Eye (tissue), 1 donor: ENCODE results near the gene NFKB1.
"Not testable (repeated sequence)": the region's sequence is repeated elsewhere in the genome, so short reads cannot be mapped to it uniquely, and the experiment has no call there.

ENCODE experiments used
- DNase-seq: peaks from one replicate; pipeline ENCODE4 v3.0.0-alpha.2; 2015

NFKB1 gene

DNA sequence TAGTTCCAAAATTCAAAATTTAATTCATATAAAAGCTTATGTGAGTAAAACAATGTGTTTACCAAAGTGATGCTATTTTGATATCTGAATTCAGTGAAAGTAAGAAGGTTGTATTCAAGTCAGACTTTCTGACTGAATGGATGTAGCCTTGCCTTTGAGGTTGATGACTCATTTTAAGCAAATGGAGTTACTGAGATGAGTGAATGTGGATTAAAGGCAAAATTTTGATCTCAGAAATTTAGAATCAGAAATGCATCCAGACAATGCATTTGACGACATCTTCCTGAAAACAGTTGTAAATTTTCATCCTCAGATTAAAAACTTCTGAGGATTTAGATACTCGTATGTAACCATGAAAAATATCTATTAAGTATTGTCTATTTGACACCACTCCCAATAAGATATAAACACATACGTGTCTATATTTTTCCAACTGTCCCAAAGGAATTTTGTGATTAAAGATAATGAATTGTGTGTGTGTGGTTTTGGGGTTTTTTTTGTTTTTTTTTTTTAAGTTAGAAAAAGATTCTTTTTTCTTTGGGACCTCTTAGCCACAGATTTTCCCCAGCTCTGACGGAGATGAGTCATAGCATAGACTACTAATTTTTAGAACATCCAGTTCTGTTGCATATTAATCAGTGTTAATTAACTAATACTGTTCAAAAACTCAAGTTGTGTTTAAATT lies 34.4 kb downstream of the NFKB1 start:
- no peak for DNase-seq

DNA sequence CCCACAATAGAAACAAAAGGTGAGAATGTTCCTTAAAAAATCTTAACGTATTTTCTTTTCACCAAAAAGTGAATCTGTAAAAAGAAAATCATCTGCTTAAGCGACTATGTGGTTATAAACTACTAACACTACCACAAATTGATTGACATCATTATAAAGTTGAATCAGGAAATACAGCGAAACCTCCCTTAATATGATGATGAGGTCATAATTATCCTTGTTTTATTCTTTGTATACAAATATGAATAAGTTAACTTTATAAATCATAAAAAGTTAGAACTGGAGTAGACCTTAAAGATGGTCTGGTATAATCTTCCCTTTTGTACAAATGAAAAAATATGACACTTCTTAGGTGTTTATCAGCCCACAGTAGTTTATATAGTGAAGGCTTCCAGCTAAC lies 35.6 kb downstream of the NFKB1 start:
- DNase-seq = no peak

DNA sequence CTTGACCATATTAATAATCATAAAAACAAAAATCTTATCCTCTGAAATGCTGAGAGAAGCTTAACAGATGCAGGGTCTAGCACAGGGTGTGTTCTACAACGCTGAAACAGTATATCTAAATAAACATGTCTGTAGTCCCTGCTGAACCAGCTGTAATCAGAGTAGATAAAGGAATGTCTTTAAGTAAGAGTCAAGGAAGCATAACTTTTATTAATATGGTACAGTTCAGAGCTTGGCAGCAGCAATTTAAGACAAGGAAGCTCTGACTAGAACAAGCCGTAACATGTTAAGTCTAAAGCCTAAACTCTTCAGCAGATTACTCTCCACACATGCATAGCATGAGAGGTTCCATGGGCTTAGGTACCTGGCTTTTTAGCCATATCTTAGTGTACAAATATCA lies 36.1 kb downstream of the NFKB1 start:
- no peak for DNase-seq

DNA sequence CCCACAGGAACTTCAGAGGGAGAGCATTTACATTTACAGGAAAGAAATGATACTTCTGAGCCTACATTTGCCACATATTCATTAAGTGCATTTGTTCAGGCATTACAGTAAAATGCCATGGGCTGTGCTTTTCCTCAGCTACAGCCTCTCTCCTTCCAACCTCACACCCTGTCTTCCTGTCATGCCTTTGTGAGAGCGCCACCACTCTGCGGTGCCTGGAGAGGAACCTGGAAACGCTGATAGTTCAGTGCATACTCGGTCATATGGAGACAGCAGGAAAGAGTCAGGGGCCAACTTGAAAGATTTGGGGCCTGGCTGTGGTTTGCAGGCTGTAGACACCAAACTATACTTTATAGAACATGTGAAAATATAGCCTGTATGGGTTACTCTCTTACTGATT lies 40.5 kb downstream of the NFKB1 start:
- DNase-seq = no peak

DNA sequence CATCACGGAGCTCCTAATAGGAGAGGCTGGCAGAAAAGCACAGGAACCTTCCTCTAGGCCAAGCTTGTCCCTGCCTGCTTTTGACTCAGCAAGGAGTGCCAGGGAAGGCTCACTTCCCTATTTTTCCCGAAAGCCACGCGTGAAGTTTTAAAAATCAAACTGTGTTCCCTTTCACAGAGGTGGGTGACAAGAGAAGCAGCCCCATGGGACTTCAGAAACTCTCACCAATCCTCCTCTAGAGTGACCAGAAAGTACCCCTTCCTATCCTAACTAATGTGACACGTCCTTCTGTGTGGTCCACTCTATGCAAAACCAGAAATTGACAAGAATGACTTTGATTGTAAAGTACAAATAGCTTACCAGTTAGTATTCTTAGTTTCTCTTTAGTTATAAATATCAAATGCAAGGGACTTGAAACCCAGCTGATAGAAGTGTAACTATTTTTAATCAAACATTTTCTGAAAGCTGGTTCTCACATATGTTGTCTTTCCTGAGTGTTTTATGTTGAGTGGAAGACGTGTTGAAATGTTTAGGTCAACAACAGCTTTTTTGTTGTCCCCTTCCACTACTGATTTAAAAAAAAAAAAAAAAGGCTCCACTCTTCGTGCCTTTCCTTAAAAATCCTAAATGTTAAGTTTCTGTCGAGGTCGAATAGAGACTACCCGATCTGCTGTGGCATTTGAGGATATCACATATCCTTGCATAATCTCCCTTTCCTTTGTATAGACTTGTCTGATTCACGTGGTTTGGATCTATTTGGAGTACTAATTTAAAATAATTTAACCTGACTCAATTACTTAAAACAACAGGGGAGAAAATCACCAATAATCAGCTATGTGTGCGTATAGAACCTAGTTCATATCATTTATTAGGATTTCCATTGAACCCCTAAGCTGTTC lies 42.1 kb downstream of the NFKB1 start:
- no peak for DNase-seq

DNA sequence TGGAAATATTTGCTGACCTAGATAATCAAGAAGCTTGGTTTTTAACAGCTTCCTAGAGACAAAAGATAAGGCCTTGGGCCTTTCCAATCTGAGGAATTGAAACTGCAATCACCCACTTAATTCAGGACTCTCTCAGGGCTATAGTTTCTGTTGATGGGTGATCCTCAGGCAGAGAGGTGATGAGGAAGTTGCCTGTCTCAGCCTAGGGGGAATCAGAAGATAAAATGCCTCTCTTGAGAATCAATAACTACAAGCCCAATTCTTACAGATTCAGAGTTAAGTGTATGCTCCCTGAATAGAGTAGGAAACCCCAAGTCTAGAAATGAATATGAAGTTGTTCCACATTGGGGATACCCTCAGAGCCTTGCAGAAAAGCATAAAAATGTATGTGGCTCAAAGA lies 45.5 kb downstream of the NFKB1 start:
- DNase-seq = no peak

DNA sequence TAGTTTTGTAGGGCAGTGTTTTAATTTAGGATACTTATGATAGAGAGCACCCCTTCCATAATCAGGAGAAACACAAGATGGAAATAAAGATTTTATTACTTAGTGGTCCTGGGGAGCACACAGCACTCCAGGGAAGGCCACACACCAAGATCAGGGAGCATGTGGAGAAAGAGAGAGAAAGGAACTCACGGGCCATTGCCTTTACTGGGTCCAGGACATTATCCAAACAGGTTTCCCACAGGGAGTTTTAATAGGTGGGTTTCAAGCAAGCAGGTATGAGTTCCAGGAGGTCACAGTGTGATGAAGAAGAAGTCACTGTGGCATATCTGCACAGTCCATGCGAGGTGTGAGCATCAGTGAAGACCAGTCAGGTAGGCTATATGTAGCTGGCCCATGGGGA lies 46.8 kb downstream of the NFKB1 start:
- no peak for DNase-seq

DNA sequence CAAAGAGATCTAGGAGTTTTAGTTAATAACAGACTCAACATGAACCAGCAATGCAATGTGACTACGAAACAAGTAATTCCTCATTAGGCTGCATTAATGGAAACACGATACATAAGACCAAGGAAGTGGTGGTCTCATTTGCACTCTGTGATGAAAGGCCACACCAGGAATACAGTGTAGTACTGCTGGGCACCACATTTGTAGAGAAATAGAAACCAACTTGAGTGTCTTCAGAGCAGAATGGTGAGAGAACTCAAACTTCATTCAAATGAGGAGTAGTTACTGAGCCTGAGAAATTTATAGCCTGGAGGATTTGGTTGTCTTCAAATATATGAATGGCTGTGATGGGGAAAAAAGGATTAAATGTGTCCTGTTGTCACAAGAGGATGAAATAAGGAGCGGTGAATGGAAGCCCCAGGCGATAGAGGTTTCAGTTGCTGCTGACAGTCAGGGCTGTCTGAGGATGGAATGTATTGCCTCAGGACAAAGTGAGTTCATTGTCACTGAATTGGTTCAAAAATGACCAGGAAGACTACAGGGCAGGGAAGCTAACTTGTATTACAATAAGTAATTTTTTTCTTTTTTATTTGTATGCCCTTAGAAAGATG lies 50.9 kb downstream of the NFKB1 start:
- DNase-seq = peak; percentile 16

DNA sequence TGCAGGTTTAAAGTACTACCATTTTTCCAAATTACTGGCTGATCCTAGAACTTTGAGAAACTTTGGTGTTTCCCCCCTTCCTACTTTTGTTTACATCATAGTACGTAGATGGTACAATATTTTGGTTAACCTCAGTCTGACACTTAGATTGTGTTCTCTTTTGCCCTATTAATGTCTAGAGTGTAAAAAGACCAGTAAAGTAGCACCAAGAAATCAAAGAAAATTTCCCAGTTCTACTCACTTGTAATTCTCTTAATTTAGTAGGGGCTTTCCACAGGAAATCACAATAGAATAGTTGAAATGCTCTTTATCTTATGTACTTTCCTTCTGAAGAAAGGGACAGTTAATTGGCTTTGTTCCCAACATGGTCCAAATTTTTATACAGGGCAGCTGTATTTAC lies 51.6 kb downstream of the NFKB1 start:
- DNase-seq = no peak

DNA sequence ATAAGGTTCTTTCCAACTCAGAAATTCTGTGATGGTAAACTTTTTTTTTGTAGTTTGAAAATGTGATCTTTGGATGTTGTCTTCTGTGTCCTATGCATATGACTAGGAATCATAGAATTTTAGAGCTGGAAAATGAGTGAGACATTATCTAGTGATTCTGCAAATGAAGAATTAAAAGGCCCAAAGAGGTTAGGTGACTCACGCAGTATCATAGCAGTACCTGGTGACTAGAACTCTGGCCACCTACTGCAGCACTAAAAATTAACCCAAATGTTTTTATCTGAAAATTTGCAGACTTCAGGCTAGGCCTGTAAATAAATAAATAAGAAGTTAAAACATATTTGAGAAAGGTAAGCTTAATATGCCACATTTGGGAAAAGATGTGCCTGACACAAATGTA lies 52.8 kb downstream of the NFKB1 start:
- no peak for DNase-seq

DNA sequence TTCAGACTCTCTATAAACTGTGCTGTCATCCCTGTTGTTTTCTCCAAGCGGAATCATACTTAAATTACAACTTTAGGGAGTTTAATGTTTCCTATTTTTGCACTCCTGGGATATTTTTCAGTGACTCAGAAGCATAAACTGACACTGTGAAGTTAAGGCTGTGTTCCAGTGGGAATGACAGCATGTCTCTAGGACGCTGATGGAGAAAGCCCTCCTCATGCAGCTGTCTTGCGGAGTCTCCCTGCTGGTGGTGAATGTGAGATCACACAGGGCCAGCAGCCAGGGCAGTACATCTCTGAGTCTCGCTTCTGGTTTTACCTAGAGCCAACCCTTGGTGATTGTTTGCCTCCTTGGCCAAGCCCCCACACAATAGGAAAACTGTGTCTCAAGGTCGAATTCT lies 53.3 kb downstream of the NFKB1 start:
- DNase-seq = no peak

DNA sequence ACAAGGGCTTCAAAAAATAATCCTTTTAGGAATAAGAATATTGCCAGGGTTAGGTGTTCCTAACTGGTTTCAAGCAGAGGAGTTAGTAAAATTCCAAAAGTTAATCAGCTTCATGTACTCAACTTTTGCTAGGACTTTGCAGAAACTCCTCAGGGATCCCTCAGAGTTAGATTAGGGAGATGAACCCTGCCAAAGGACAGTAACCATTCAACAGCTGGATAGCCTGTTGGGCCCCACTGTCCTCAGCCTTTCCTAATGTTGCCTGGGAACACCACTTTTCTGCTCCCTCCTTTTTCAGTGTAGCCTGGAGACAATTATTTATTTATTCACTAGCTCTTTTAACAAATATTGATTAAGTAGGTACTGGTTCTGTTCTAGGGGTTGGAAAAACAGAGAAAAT lies 53.8 kb downstream of the NFKB1 start:
- no peak for DNase-seq

DNA sequence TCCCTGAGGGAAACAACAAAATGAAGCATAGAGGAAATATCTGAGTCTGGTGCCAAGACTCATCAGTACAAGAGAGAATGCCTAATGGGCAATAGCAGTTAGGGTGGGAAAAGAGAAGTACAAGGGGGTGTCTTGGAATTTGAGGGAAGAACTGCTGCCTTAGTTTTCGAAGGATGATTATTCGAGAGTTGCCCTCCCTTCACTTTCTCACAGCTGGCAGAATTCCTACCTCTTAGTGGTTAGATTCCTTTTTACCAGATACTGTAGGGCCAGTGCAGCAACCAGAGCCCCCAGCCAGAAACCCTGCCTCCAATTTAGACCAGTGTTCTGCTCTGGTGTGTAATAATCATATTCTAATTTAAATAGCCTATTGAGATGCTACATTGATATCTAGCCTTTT lies 56.5 kb downstream of the NFKB1 start:
- DNase-seq = no peak

DNA sequence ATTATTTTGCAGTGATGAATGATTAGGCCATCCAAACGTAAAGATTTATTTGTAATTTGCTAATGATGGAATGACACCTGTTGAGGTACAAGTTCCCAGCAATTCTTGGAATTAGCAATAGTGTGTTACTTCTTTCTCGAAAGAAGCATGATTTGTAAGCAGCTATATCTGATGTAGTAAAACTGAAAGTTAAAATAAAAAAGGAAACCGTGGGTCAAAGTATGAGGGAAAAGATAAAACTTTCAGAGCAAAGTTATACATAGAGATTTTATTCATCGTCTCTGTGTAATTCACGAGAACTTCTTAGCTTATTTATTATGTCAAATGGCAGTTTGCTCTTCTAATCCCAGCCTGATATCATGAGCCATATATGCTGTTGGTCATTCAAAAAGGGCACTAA lies 59.0 kb downstream of the NFKB1 start:
- no peak for DNase-seq

DNA sequence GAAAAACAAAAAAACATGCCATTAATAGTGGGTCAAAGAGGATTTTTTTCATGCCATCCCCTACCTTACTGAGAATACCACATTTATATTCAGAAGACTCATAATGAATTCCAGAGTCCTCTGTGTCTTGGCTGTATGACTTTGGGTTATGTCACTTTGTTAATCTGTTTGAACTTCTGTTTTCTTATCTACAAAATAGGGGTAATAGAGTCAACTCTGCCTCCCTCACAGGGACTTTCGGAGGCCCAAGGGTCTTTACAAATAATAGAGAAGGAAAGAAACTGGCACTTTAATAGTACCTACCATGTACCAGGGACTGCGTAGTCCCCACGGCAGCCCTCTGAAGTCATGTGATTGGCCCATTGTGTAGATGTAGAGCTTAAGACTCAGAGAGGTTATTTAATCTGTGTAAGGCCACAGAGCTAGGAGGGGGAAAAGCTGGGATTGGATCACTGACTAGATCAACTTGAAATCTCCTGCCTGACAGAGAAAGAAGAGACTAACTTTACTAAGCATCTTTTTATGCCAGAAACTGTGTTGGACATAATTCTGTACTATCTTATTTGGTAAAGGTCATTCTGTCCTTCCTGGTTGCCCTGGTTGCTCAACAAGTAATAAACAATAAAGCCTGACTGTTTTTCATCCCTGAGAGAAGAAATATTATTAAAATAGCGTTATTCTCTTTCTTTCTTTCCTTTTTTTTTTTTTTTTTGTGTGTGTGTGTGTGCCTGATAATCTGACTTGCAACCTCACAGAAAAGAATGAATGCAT lies 59.6 kb downstream of the NFKB1 start:
- no peak for DNase-seq

DNA sequence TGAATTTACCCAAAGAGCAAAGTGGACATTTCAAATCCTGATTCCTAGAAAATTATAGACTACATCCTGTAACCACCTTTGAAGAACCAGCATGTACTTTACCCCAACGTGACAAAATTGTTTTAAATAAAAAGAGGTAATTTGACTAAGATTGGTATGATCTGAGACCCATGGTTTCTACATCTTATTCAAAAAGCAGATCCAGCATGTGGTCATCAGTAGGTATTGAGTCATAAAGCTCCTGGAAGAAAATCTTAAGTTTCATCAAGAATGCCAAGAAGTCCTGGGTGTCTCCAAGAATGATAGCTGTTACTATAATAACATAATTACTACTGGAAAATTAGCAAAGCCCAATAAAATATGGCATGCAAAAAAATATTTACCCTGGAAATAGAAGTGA lies 61.8 kb downstream of the NFKB1 start:
- DNase-seq = no peak

DNA sequence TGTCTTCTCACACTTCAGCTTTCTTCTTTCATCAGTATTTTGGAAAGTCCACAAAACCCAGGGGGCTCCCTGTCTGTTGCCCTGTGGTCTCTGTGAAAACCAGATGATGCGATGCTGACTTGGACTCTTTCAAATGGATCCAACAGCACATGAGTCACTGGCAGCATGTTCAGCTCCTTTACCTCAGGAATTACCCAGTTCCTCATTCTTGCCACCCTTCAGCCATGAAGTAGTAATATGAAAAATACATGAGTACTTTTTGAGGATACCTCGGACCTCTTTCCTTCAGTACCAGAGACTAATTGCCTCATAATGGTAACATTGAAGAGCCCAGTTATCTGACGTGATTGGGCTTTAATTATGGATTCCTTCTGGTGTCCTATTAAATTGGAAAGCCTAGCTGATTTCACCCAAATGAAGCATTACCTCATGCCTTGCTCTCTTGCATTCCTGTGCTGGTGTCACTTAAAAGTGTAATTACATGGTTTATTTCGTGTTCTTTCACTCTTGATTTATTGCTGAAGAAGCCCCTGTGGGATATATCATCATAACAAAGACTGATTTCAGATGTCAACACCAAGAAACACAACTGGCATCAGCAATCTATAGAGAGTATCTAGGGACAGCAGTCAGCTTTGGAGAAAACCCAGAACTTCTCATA lies 63.4 kb downstream of the NFKB1 start:
- DNase-seq = no peak

DNA sequence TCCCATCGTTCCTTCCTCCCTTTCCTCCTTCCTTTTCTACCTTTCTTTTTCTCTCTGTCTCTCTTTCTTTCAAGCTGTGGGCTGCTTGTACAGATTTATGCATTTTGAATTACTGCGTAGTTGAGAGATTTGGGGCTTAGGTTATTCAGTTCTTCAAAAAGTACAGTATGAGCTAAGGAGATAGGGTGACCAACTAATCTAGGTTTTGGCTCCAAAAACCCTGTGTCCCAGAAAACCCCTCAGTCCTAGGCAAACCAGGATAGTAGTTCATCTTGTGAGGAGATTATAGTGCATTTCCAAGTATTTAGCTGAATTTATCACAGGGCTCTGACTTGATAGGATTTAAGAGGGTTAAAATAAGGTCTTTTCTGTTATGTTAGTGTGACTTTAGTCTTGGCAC lies 64.5 kb downstream of the NFKB1 start:
- no peak for DNase-seq

DNA sequence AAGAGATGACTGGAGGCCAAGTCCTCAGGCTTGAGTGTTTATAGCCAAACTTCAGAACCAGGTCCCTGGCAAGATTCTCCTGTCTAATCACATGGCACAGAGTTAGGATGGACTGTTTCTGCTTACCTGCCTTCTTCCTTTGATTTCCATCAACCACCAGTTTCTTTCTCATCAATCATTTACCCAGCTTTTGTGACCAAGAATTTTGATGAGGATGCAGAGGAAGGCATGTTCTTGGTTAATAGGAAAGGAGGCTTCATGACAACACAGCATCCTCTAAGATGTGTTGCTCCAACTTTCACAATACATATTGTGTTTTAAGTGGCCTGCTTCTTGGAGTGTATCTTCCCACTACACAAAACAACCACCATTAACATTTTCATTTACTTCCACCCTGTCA lies 65.3 kb downstream of the NFKB1 start:
- DNase-seq = no peak

DNA sequence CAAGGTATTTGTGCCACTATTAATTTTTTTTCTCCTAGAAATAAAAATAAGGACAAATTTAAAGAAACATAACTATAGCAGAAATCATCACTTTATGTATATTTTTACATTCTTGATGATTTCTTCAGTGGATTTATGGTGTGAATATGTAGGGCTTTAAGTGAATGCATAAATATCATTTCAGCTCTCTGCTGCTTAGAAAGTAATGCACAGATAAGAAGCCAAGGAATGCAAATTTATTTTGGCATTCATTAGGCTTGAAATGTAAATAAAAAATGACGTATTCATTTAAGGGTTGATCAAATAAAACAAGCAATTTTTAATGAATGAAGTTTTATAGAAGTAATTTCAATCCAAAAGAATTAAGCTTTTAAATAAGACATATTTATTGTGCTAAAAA lies 66.3 kb downstream of the NFKB1 start:
- no peak for DNase-seq

DNA sequence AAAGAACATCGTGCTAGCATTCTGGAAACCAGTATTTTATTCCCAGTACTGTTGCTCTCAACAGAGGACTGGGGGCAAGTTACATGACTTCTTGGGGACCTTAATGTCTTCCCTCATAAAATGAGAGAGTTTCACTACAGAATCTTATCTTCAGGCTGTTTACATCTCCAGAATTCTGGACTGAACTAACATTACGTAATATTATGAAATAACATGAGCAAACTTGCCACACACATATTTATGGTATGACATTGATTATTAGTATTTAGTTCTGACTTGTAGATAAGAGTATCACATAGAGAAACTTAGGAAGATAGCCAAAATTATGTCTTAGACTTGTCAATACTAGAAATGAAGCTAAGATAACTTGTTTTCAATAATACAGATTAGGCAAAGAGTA lies 68.0 kb downstream of the NFKB1 start:
- DNase-seq = no peak

DNA sequence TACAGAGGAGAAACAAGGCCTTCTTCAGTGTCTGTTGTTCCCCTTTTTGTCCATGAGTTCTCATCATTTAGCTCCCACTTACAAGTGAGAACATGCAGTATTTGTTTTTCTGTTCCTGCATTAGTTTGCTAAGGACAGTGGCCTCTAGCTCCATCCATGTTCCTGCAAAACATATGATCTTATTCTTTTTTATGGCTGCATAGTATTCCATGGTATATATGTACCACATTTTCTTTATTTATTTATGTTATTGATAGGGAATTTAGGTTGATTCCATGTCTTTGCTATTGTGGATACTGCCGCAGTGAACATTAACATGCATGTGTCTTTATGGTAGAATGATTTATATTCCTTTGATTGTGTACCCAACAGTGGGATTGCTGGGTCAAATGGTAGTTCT lies 69.1 kb downstream of the NFKB1 start:
- not testable (repeated sequence) for DNase-seq

DNA sequence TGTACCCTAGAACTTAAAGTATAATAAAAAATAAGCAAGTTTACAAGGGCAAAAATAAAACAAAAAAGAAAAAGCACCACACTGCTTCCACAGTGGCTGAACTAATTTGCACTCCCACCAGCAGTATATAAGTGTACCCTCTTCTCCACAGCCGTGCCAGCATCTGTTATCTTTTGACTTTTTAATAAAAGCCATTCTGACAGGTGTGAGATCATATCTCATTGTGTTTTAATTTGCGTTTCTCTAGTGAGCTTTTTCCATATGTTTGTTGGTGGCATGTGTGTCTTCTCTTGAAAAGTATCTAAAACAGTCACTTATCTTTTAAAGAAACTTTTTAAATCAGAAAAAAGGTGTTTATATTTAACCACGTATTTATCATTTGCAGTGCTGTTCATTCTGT lies 71.3 kb downstream of the NFKB1 start:
- no peak for DNase-seq
